Jurkat, Clone E6-1 (cell line): ENCODE data around the gene LRRC8D.

ENCODE experiments used
- DNase-seq: peaks from one replicate; pipeline ENCODE4 v3.0.0-alpha.2; 2011; ENCODE audit warnings: low read depth, low spot score
- H3K4me3 ChIP-seq: 2 replicates; pipeline ENCODE4 v1.5.1; 2011; ENCODE audit warnings: mild to moderate bottlenecking, low read length, control low read depth, moderate library complexity

Gene LRRC8D

GRCh38 chr1:89829186-89829585, 8.4 kb downstream of the LRRC8D start:
- DNase-seq, result no peak
- no peak overlapping the region for H3K4me3 ChIP-seq

GRCh38 chr1:89831462-89832120, 10.8 kb downstream of the LRRC8D start:
- no peak for DNase-seq
- no peak overlapping the region for H3K4me3 ChIP-seq

GRCh38 chr1:89832496-89833127, 11.8 kb downstream of the LRRC8D start:
- H3K4me3 ChIP-seq, result no peak overlapping the region
- no peak for DNase-seq

- DNase-seq, result no peak
- H3K4me3 ChIP-seq, result no peak overlapping the region
Measured at GRCh38 chr1:89833183-89834082, 12.6 kb downstream of the LRRC8D start.

DNA sequence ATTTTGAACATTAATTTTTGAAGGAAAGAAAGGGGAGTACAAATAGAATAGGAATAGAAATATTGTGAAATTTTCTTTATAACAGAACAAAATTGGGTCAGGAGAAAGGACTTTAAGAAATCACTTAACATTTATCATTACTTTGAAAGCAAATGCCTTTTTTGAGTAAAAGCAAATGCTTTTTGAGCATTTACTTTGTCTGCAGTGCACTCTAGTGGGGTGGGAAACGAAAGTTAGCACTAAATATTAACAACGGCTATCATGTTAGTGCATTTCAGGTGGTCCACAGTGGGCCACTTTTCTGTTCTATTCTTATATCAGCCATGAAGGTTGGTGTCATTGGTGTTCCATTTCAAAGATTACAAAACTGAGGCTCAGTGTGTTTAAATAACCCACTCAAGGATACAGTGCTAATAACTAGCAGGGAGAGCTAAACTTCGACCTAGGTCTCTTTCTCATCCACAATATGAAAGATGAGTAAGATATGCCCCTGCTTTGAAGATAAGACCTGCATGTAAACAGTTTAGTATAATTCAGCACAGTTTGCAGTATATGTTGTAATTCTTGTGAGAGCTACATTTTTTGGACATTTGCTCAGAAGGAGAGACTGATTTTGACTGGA, 13.4 kb downstream of the LRRC8D start:
- no peak overlapping the region for H3K4me3 ChIP-seq
- no peak for DNase-seq

DNA sequence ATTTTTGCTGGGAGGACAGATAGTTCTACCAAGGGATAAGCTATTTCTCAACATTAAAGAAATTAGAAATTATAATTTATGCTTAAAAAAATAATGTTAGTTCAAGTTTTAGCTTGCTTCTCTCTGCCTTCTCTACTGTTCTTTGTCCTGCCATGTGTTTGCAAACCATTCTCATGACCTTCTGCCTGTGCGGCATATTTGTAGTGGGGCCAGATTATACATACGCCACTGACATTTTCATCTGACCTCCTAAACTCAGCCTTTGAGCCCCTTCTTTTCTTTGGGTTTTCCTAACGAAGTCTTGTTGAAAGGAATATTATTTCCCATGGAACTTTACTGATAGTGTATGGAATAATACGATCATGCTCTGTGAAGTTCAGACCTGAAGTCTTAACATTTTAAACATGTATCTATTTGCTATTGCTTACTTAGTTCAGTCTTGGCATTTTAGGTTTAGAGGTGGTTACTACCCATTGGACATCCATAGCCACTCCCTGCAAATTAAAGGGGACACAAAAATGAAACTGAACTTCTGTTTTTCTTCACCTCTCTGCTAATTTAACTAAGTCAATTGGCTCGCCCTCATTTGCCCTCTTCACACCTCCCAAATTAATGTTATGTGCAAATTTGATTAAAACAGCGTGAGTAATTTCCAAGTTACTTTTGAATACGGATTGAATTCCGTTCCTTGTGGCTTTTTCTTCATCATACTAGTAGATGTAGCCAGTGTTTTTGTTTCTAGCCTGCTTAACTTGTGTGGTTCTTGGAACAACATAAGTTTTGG, 15.6 kb downstream of the LRRC8D start:
- H3K4me3 ChIP-seq, result no peak overlapping the region
- no peak for DNase-seq

- DNase-seq, result no peak
- H3K4me3 ChIP-seq, result no peak overlapping the region
Measured at GRCh38 chr1:89837036-89837481, 16.2 kb downstream of the LRRC8D start.

GRCh38 chr1:89837510-89837909, 16.7 kb downstream of the LRRC8D start:
- H3K4me3 ChIP-seq, result no peak overlapping the region
- no peak for DNase-seq

- no peak overlapping the region for H3K4me3 ChIP-seq
- no peak for DNase-seq
Measured at GRCh38 chr1:89839516-89839915, 18.7 kb downstream of the LRRC8D start.

- H3K4me3 ChIP-seq, result no peak overlapping the region
- no peak for DNase-seq
Measured at GRCh38 chr1:89841507-89841906, 20.7 kb downstream of the LRRC8D start.

GRCh38 chr1:89842567-89843272, 21.9 kb downstream of the LRRC8D start:
- DNase-seq, result no peak
- peak overlapping the region; percentile 61 for H3K4me3 ChIP-seq

- peak overlapping the region; percentile 61 for H3K4me3 ChIP-seq
- peak; percentile 83 for DNase-seq
Measured at GRCh38 chr1:89843273-89844130, 22.7 kb downstream of the LRRC8D start.

DNA sequence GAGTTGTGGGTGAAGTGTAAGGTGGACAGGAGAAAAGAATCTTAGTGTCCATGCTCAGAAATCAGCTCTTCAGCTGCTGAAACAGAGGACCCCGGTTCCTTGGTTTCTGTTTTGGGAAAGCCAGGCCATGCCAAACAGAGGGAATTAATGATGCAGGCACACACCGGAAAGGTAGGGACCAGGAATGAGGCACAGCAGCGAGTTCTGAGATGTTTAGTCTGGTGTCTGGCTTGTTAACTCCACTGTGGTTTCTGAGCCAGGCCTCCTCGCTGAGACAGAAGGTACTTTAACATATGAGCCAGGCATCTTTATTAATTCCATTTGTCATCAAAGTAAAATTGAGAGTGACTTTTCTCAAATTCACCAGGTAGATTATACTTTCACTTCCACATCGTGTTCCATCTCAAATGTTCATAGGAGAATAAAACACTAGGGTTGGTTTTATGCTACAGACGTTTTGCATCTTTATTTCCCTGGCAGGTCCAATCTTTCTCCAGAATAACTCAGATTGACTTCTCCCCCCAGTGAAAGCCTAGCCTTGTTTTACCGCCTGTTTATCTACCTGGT, 23.5 kb downstream of the LRRC8D start:
- DNase-seq, result no peak
- H3K4me3 ChIP-seq, result peak overlapping the region; percentile 61

- DNase-seq, result no peak
- H3K4me3 ChIP-seq, result no peak overlapping the region
Measured at GRCh38 chr1:89844860-89845259, 24.0 kb downstream of the LRRC8D start.

DNA sequence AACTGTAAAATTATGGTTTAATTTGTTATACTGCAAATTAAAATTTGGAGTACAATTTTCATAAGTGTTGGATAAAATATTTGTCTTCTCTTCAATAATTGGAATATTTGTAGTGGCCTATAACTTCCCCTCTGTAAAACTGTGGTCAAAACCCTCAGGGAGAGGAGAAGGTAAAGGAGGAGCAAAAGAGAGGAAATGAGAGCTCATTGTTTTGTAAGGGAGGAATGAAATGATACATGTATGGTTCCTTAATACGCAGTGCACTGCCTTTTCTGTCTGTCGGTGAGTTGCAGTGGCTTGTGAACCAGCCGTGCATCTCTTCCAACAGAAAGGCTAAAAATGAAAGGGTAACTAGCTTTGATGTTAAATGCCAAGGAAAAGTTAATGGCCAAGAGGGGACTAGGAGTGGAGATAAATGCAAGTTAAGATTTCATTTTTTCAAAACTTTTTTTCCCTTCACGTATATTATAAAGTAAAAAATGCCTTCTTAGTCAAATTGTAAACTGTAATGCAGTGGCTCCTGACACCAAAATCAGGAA, 26.4 kb downstream of the LRRC8D start:
- no peak overlapping the region for H3K4me3 ChIP-seq
- no peak for DNase-seq

DNA sequence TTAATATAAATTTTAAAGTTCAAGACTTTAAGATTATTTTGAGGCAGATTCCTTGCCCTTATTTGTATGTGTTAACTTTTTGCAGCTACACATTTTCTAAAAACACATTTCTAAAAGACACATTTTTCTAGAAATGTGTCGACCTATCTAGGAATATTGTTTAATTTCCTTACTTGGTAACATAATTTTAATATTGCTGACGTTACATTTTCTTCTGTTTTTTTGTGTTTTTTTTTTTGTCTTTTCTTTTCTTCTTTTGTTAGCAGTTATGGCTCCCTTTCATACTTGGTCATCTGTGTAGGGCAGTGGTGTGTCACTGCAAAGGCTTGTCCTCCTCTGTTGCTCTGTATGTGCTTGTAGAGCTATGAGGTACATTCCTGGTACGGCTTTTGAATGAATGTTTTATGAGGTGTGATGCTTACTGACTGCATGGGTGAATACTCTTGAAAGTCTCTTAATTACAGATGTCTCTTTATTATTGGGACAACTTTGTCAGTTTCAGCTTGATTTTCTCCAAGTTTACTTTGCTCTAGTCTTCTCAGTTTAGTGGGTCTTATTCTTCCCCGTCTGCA, 30.1 kb downstream of the LRRC8D start:
- DNase-seq, result no peak
- no peak overlapping the region for H3K4me3 ChIP-seq

DNA sequence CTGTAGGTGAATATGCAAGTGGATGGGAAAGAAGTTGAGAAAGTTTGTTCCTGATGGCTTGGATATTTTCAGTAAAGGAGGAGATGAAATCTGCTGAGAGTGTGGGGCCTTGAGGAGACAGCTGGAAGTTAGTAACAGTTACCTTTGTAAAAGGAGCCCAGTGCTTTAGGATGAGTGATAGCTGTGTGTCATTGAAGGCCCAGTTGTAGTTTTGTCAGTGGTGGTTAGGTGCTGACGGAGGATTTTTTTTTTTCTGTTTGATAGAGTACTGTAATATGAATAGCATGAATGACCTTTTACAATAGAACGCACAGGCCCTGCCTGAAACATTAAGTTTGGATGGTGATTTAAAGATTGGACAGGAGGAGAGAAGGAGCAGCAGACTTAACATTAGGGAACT, 33.3 kb downstream of the LRRC8D start:
- no peak overlapping the region for H3K4me3 ChIP-seq
- DNase-seq, result no peak
